Measurements from ENCODE around the gene GPR142. TPM values are rescaled to one million over a fixed set of nuclear protein-coding genes. Genes with fewer than 3 reads are reported as not detected.

The GPR142 gene
- total RNA-seq, 4 donors from 2014 or later: 0.67 TPM; not detected in 3

DNA sequence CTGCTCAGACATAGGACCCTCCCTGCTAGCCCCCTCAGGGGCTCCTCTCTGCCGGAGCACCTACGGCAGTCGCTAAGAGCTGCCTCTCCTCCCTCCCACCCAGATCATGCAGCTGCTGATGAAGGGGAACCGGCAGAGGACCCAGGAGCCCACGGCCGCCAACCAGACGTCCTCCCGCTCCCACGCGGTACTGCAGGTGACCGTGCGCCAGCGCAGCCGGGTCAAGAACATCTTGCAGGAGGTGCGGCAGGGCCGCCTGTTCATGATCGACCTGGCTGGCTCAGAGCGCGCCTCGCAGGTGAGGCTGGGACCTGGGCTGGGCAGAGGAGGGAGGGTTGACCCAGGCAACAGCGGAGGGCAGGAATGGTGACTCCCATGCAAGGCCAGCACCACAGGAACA lies 22.6 kb upstream of the GPR142 start:
- H3K36me3 ChIP-seq: no peaks in the 10 kb centered on the region
- no peaks in the 10 kb centered on the region for H3K27me3 ChIP-seq
- H3K9me3 ChIP-seq: no peaks in the 10 kb centered on the region
- TF ChIP-seq CTCF (IDR thresholded peaks at IDR 0.05) (no peak), POLR2A (IDR thresholded peaks at IDR 0.05) (no peak)
- H3K4me1 ChIP-seq: peaks cover 26 to 37% of the 10 kb centered on the region in 2 donors
- no peak overlapping the region for H3K27ac ChIP-seq
- no peak overlapping the region for H3K4me3 ChIP-seq (replicated peaks in 1 of 3)
- intact Hi-C loops (cut with DNase I): no loop called here
- DNase-seq: no peak
- 88 to 92% methylated on average over 7 to 15 of the region's 21 CpGs for WGBS, 2 donors

- WGBS, 2 donors: 87% methylated on average over 8 to 12 of the region's 13 CpGs
- intact Hi-C loops (cut with DNase I): no loop called here
- no peak for DNase-seq
- Histone ChIP-seq H3K27ac (no peak overlapping the region), H3K36me3 (no peaks in the 10 kb centered on the region), H3K4me1 (peaks cover 20 to 27% of the 10 kb centered on the region in 2 donors), H3K4me3 (replicated peaks in 1 of 3) (no peak overlapping the region), H3K27me3 (no peaks in the 10 kb centered on the region), H3K9me3 (no peaks in the 10 kb centered on the region)
- TF ChIP-seq POLR2A (IDR thresholded peaks at IDR 0.05): no peak
Measured at GRCh38 chr17:74345433-74346241, 21.7 kb upstream of the GPR142 start.

DNA sequence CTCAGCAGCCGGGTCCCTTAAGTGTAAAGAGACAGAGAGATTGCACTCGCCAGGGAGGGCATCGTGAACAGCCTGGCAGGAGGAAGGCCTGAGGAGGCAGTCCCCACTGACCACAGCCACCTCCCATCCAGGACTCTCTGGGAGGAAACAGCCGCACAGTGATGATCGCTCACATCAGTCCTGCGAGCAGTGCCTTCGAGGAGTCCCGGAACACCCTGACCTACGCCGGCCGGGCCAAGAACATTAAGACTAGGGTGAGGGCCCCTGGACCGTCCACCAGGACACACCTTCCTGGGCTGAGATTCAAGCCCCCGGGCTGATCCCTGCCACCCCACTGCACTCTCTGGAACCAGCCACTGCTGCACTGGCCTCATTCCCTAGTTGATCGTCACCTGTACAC lies 19.7 kb upstream of the GPR142 start:
- TF ChIP-seq CTCF (IDR thresholded peaks at IDR 0.05): no peak
- no peak for TF ChIP-seq POLR2A (IDR thresholded peaks at IDR 0.05)

GRCh38 chr17:74349120-74349519 lies 18.2 kb upstream of the GPR142 start:
- H3K27ac ChIP-seq: no peak overlapping the region
- TF ChIP-seq POLR2A (IDR thresholded peaks at IDR 0.05) (no peak), CTCF (IDR thresholded peaks at IDR 0.05) (no peak)

More for the DNA sequence above, 19.7 kb upstream of the GPR142 start:
- DNase-seq: no peak
- no peaks in the 10 kb centered on the region for H3K36me3 ChIP-seq
- intact Hi-C loops (cut with DNase I): no loop called here
- no peaks in the 10 kb centered on the region for H3K9me3 ChIP-seq
- no peak overlapping the region for H3K4me3 ChIP-seq (replicated peaks in 1 of 3)
- H3K4me1 ChIP-seq: peaks cover 21 to 24% of the 10 kb centered on the region in 2 donors
- H3K27me3 ChIP-seq: no peaks in the 10 kb centered on the region
- WGBS, 2 donors: 84 to 93% methylated on average over 7 to 13 of the region's 14 CpGs
- no peak overlapping the region for H3K27ac ChIP-seq

GRCh38 chr17:74350486-74350885 lies 16.8 kb upstream of the GPR142 start:
- Histone ChIP-seq H3K4me3 (replicated peaks in 1 of 3) (no peak overlapping the region), H3K9me3 (no peaks in the 10 kb centered on the region), H3K27ac (no peak overlapping the region), H3K27me3 (no peaks in the 10 kb centered on the region), H3K4me1 (peaks cover 18 to 23% of the 10 kb centered on the region in 2 donors), H3K36me3 (no peaks in the 10 kb centered on the region)
- 84 to 92% methylated on average over 16 to 20 of the region's 20 CpGs for WGBS, 2 donors
- no peak for DNase-seq
- intact Hi-C loops (cut with DNase I): no loop called here
- TF ChIP-seq POLR2A (IDR thresholded peaks at IDR 0.05): no peak
- TF ChIP-seq CTCF (IDR thresholded peaks at IDR 0.05): no peak

More at GRCh38 chr17:74349120-74349519, 18.2 kb upstream of the GPR142 start:
- Histone ChIP-seq H3K4me1 (peaks cover 20 to 24% of the 10 kb centered on the region in 2 donors), H3K36me3 (no peaks in the 10 kb centered on the region), H3K27me3 (no peaks in the 10 kb centered on the region), H3K4me3 (replicated peaks in 1 of 3) (no peak overlapping the region), H3K9me3 (no peaks in the 10 kb centered on the region)
- no peak for DNase-seq
- 84 to 96% methylated on average over 10 to 15 of the region's 19 CpGs for WGBS, 2 donors
- intact Hi-C loops (cut with DNase I): no loop called here
